ENCODE results near the gene TIMELESS.
"Not testable (repeated sequence)": the region's sequence is repeated elsewhere in the genome, so short reads cannot be mapped to it uniquely, and the experiment has no call there.

GRCh38 chr12:56404227-56404626, 45.0 kb downstream of the TIMELESS start:
- not testable (repeated sequence) for TF ChIP-seq POLR2A (IDR thresholded peaks at IDR 0.05)
- TF ChIP-seq, protein P1, sequence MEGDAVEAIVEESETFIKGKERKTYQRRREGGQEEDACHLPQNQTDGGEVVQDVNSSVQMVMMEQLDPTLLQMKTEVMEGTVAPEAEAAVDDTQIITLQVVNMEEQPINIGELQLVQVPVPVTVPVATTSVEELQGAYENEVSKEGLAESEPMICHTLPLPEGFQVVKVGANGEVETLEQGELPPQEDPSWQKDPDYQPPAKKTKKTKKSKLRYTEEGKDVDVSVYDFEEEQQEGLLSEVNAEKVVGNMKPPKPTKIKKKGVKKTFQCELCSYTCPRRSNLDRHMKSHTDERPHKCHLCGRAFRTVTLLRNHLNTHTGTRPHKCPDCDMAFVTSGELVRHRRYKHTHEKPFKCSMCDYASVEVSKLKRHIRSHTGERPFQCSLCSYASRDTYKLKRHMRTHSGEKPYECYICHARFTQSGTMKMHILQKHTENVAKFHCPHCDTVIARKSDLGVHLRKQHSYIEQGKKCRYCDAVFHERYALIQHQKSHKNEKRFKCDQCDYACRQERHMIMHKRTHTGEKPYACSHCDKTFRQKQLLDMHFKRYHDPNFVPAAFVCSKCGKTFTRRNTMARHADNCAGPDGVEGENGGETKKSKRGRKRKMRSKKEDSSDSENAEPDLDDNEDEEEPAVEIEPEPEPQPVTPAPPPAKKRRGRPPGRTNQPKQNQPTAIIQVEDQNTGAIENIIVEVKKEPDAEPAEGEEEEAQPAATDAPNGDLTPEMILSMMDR (IDR thresholded peaks at IDR 0.05): not testable (repeated sequence)
